Measurements from ENCODE around the gene CHMP6.

DNA sequence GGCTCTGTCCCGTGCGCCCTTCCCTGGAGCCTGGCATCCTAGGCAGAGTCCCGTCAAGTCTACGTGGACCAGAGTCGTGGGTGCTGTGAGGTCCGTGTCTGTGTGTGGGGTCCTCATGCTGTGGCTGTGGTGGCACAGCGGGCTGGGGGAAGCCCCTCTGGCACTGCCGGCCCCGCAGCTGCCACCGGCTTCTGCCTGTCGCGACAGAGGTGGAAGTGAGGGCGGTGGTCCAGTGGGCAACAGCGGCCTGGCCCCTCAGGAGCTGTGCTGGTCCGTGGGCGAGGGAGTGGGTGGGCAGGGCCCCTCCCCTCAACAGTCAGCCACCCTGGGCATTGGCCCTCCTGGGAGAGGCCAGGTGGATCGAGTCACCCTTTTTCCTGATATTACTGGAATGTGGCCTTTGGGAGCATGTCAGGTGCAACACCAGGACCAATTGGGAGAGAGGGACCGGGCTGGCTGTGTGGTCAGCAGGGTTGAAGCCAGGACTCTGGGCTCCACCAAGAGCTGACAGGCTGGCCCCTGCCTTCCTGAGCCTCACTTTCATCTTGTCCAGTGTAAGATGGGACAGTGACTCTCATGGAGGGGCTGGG is 55.2 kb downstream of the CHMP6 start:
- TF ChIP-seq, protein P1, sequence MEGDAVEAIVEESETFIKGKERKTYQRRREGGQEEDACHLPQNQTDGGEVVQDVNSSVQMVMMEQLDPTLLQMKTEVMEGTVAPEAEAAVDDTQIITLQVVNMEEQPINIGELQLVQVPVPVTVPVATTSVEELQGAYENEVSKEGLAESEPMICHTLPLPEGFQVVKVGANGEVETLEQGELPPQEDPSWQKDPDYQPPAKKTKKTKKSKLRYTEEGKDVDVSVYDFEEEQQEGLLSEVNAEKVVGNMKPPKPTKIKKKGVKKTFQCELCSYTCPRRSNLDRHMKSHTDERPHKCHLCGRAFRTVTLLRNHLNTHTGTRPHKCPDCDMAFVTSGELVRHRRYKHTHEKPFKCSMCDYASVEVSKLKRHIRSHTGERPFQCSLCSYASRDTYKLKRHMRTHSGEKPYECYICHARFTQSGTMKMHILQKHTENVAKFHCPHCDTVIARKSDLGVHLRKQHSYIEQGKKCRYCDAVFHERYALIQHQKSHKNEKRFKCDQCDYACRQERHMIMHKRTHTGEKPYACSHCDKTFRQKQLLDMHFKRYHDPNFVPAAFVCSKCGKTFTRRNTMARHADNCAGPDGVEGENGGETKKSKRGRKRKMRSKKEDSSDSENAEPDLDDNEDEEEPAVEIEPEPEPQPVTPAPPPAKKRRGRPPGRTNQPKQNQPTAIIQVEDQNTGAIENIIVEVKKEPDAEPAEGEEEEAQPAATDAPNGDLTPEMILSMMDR (IDR thresholded peaks at IDR 0.05) = no peak
- TF ChIP-seq POLR2A (IDR thresholded peaks at IDR 0.05) (no peak), EP300 (IDR thresholded peaks at IDR 0.05) (no peak), POLR2AphosphoS5 (IDR thresholded peaks at IDR 0.05) (peak in 1 of 3 donors; percentile 7)
